Heart right ventricle (tissue), 16 donors: ENCODE measurements around the gene PIK3R1. TPM values are rescaled to one million over a fixed set of nuclear protein-coding genes. Genes with fewer than 3 reads are reported as not detected.

ENCODE experiments used
- ATAC-seq, 8 donors: fragments of 200-7000 bp; cut with Tn5 transposase; one replicate each; pipeline ENCODE4 v1.9.1; 2020; ENCODE audit warnings: mild to moderate bottlenecking in 8 of 8, moderate library complexity in 8 of 8, moderate number of reproducible peaks in 1 of 8
- DNase-seq, 2 donors: peaks; one replicate each; pipeline ENCODE4 v3.0.0-alpha.2; 2020
- H3K27ac ChIP-seq, 10 donors: fragments of 200-600 bp; sonication (generic) in 2 of 10; one replicate each; pipeline versions ENCODE4 v1.5.0 to v1.8.0; 2020 to 2022; ENCODE audit warnings: mild to moderate bottlenecking in 3 of 10
- H3K27me3 ChIP-seq, 7 donors: fragments of 200-600 bp; one replicate each; pipeline ENCODE4 v1.8.0; 2021 to 2022; ENCODE audit warnings: mild to moderate bottlenecking in 2 of 7
- H3K36me3 ChIP-seq, 9 donors: fragments of 200-600 bp; sonication (generic) in 1 of 9; one replicate each; pipeline versions ENCODE4 v1.5.0 to v1.8.0; 2020 to 2022; ENCODE audit warnings: mild to moderate bottlenecking in 2 of 9
- H3K4me1 ChIP-seq, 9 donors: fragments of 200-600 bp; sonication (generic) in 1 of 9; one replicate each; pipeline versions ENCODE4 v1.5.0 to v1.8.0; 2020 to 2022; ENCODE audit warnings: mild to moderate bottlenecking in 4 of 9
- H3K4me3 ChIP-seq, 10 donors: fragments of 200-600 bp; sonication (generic) in 2 of 10; one replicate each; pipeline versions ENCODE4 v1.5.0 to v1.8.0; 2020 to 2022; ENCODE audit warnings: mild to moderate bottlenecking in 7 of 10, moderate library complexity in 2 of 10
- H3K9me3 ChIP-seq, 11 donors: fragments of 200-600 bp in 10 of 11; sonication (generic) in 2 of 11; one replicate each; pipeline versions ENCODE4 v1.5.0 to v1.8.0; 2013 to 2022; ENCODE audit warnings: mild to moderate bottlenecking in 2 of 11, control low read depth in 1 of 11, moderate library complexity in 1 of 11
- CTCF ChIP-seq, 9 donors: fragments of 200-600 bp; sonication (generic) in 2 of 9; IDR thresholded peaks; one replicate each; pipeline versions ENCODE4 v1.5.0 to v1.8.0; 2021 to 2022; ENCODE audit warnings: antibody characterized with exemption in 9 of 9, mild to moderate bottlenecking in 5 of 9, moderate library complexity in 1 of 9
- WGBS, 2 donors: extraction: QIAGEN DNeasy Blood & Tissue Kit; methylation state at CpG; one replicate each; pipeline ENCODE4 v1.1.7; 2013; ENCODE audit warnings: inconsistent platforms in 1 of 2; 5-methylcytosine and 5-hydroxymethylcytosine counted together
- intact Hi-C, 10 donors: fragments of 100-400 bp; cut with DNase I; formaldehyde crosslinking; loops; one replicate each; pipeline versions ENCODE4 v1.11.1 to v1.14.2; 2022
- polyA plus RNA-seq, 2 donors: library from polyadenylated mRNA; stranded (reverse); fragments of 200-250 nt; gene quantifications; one replicate each; pipeline ENCODE4 v1.2.3, GENCODE V29; 2013
- total RNA-seq, 10 donors: library from RNA; stranded (reverse); fragmentation: NEBNext Ultra II Directional in 3 of 10; extraction: Animal tissue kit (Norgen Biotek cat#: 25700) in 3 of 10; gene quantifications; one replicate each; pipeline versions ENCODE4 v1.2.1 to v1.2.4, GENCODE V29; 2021 to 2023
- donor health status: Arrhythmogenic right ventricular cardiomyopathy.
- donor health status: ischemic (EF 13 %, LVEDD 7.1; RV severe dilation, severe dysfunction).
- donor health status: healthy with polysubstance abuse.
- donor health status: DM: no; HTN: yes; CAD: no.
- donor health status: DM: no; HTN: no; CAD: no.
- donor health status: ischemic (EF 25% LVEDD 6.9; RV normal size, moderate dysfunction).
- donor health status: ischemic (EF 25% LVEDD 5.7; RV mildly dilated, moderate dysfunction).
- donor health status: healthy.
- donor health status: DM: yes; HTN: yes; CAD: no.
- donor health status: Ischemic cardiomyopathy.
- donor health status: ischemic (EF 35%, LVEDD 5.7; RV mildly dilated, moderate dysfunction).
- donor health status: nonischemic (EF 11% LVEDD 7.7; RV severe dilation, severe dysfunction).
- donor health status: DM: yes; HTN: yes; CAD: no.
- donor health status: PGD.
- donor health status: ischemic (EF 29% LVEDD 5.4; RV normal size, mild dysfunction).
- donor health status: nonischemic (EF 23%, LVEDD 6.1; RV moderate dilation, normal function).

The PIK3R1 gene
- total and polyA plus RNA-seq, 12 donors, result 12.2 to 269 (median 125) TPM

- WGBS, 2 donors, result 1% methylated on average over 16 to 38 of the region's 38 CpGs
- Histone ChIP-seq H3K4me3 (peak overlapping the region; percentile 80 to 99 (median 96)), H3K27ac (peak overlapping the region; percentile 97 to 100 (median 99)), H3K9me3 (peaks cover 0 to 9% (median 2%) of the 10 kb centered on the region in 11 donors), H3K36me3 (peaks cover 0 to 10% (median 0%) of the 10 kb centered on the region in 9 donors), H3K27me3 (no peaks in the 10 kb centered on the region), H3K4me1 (peaks cover 2 to 46% (median 36%) of the 10 kb centered on the region in 9 donors)
- DNase-seq, result no peak
- intact Hi-C loops, result loop anchor here in 6 of 10 donors (1.0 to 10.0 kb wide), 9 partner anchors 23 to 721 kb away; no protein-coding TSS in a partner anchor
- TF ChIP-seq CTCF (IDR thresholded peaks at IDR 0.05), result no peak
- ATAC-seq, result peak; percentile 25 to 74 (median 44)
These were observed 315 bp downstream of the PIK3R1 start for GRCh38 chr5:68215898-68216244.

- Histone ChIP-seq H3K9me3 (peaks cover 0 to 11% (median 6%) of the 10 kb centered on the region in 11 donors), H3K27me3 (no peaks in the 10 kb centered on the region), H3K27ac (peak overlapping the region; percentile 97 to 100 (median 99)), H3K36me3 (peaks cover 0 to 14% (median 0%) of the 10 kb centered on the region in 9 donors), H3K4me1 (peaks cover 2 to 50% (median 36%) of the 10 kb centered on the region in 9 donors), H3K4me3 (peak overlapping the region; percentile 80 to 99 (median 96))
- DNase-seq (peak; percentile 51 to 60), ATAC-seq (peak; percentile 2 to 50 (median 32))
- no peak for TF ChIP-seq CTCF (IDR thresholded peaks at IDR 0.05)
- 0% methylated on average over 49 of the region's 49 CpGs for WGBS, 2 donors
- intact Hi-C loops, result loop anchor here in 6 of 10 donors (2.0 to 10.0 kb wide), 8 partner anchors 22 to 722 kb away; no protein-coding TSS in a partner anchor
These were observed 890 bp downstream of the PIK3R1 start for GRCh38 chr5:68216245-68217046.

- ATAC-seq (no peak), DNase-seq (no peak)
- no peaks in the 10 kb centered on the region for H3K27me3 ChIP-seq
- peaks cover 0 to 14% (median 0%) of the 10 kb centered on the region in 9 donors for H3K36me3 ChIP-seq
- H3K9me3 ChIP-seq, result peaks cover 0 to 13% (median 6%) of the 10 kb centered on the region in 11 donors
- H3K4me1 ChIP-seq, result peaks cover 2 to 56% (median 42%) of the 10 kb centered on the region in 9 donors
- 1% methylated on average over 3 of the region's 3 CpGs for WGBS, 2 donors
- intact Hi-C loops, result loop anchor here in 6 of 10 donors (2.0 to 10.0 kb wide), 8 partner anchors 22 to 722 kb away; no protein-coding TSS in a partner anchor
- TF ChIP-seq CTCF (IDR thresholded peaks at IDR 0.05), result no peak
- peak overlapping the region; percentile 97 to 100 (median 99) for H3K27ac ChIP-seq
- peak overlapping the region; percentile 80 to 99 (median 96) for H3K4me3 ChIP-seq
These were observed 1.4 kb downstream of the PIK3R1 start for GRCh38 chr5:68217047-68217355.

- H3K4me3 ChIP-seq, result peak overlapping the region; percentile 80 to 99 (median 96)
- ATAC-seq (no peak), DNase-seq (no peak)
- no peak for TF ChIP-seq CTCF (IDR thresholded peaks at IDR 0.05)
- WGBS, 2 donors, result 5 to 17% methylated on average over 5 of the region's 5 CpGs
- H3K4me1 ChIP-seq, result peaks cover 2 to 61% (median 47%) of the 10 kb centered on the region in 9 donors
- no peaks in the 10 kb centered on the region for H3K27me3 ChIP-seq
- intact Hi-C loops, result loop anchor here in 6 of 10 donors (2.0 to 10.0 kb wide), 8 partner anchors 21 to 723 kb away; no protein-coding TSS in a partner anchor
- peaks cover 0 to 13% (median 6%) of the 10 kb centered on the region in 11 donors for H3K9me3 ChIP-seq
- peak overlapping the region in 9 of 10 donors; percentile 97 to 100 (median 99) for H3K27ac ChIP-seq
- H3K36me3 ChIP-seq, result peaks cover 0 to 14% (median 0%) of the 10 kb centered on the region in 9 donors
These were observed 2.0 kb downstream of the PIK3R1 start for GRCh38 chr5:68217528-68217927.
